A204.1 (cell line): Measurements from ENCODE around the gene EXOC3L1.

ENCODE experiments used
- FAIRE-seq: peaks from 2 replicates; lab custom pipeline; 2012; peaks lifted over from hg19 to GRCh38; lab: Jason Lieb, UNC

EXOC3L1 gene

DNA sequence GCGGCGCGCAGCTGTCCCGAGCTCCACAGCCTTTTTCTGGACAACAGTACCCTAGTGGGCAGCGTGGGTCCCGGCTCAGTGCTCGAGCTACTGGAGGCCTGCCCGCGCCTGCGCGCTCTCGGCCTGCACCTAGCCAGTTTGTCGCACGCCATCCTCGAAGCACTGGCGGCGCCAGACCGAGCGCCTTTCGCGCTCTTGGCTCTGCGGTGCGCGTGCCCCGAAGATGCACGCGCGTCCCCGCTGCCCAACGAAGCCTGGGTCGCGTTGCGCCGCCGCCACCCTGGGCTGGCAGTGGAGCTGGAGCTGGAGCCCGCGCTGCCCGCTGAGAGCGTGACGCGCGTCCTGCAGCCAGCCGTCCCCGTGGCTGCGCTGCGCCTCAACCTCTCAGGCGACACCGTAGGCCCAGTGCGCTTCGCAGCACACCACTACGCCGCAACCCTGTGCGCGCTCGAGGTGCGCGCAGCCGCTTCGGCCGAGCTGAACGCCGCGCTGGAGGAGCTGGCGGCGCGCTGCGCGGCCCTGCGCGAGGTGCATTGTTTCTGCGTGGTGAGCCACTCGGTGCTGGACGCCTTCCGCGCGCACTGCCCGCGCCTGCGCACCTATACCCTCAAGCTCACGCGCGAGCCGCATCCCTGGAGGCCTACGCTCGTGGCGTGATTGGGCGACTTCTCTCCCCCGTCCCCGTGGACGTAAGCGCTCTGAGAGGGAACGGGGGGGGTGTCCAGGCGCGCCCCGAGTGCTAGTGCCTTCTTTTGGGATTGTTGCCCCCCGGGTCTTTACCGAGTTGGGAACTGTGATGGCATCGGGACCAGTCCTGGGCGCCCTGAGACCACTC lies 26.6 kb downstream of the EXOC3L1 start:
- no peak for FAIRE-seq

DNA sequence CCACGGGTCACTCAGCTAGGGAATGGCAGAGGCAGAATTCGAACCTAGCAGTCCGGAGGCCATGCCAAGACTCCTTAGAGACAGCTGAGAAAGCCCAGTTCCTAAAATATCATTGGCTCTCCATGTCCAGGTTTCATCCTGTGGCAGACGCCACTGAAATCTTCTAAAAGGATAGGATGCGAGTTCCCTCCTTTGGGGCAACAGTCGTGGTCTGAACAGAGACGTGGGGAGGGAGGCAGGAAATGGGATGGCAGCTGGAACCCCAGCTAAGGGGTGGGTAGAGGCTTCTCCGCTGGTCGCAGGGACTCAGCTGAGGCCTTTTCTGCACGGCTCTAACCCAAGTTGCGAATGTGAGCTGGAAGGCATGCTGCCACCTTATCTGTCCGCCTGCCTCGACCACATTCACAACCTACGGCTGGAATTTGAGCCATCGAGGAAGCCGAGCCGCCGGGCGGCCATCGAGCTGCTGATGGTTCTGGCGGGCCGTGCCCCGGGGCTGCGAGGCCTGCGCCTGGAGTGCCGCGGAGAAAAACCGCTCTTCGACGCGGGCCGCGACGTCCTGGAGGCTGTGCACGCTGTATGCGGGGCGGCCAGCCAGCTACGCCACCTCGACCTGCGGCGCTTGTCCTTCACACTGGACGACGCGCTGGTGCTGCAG lies 27.3 kb downstream of the EXOC3L1 start:
- no peak for FAIRE-seq

DNA sequence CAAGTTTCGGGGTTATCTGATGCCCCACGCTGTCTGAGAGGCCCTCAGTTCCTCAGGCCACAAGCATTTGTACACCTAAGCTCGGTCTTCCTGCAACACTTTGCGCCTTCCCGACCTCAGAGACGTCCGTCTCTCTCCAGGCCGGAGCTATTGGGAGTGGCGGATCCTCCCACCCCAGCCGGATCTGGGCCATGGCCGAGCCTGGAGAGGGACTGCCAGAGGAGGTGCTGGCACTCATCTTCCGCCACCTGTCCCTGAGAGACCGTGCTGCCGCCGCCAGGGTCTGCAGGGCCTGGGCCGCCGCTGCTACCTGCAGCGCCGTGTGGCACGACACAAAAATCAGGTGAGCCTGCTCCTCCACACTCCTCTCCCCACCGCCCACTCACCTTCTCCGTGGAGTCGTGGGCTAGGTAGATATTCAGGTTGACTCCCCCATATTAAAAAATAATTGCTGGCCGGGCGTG lies 28.3 kb downstream of the EXOC3L1 start:
- FAIRE-seq = no peak

DNA sequence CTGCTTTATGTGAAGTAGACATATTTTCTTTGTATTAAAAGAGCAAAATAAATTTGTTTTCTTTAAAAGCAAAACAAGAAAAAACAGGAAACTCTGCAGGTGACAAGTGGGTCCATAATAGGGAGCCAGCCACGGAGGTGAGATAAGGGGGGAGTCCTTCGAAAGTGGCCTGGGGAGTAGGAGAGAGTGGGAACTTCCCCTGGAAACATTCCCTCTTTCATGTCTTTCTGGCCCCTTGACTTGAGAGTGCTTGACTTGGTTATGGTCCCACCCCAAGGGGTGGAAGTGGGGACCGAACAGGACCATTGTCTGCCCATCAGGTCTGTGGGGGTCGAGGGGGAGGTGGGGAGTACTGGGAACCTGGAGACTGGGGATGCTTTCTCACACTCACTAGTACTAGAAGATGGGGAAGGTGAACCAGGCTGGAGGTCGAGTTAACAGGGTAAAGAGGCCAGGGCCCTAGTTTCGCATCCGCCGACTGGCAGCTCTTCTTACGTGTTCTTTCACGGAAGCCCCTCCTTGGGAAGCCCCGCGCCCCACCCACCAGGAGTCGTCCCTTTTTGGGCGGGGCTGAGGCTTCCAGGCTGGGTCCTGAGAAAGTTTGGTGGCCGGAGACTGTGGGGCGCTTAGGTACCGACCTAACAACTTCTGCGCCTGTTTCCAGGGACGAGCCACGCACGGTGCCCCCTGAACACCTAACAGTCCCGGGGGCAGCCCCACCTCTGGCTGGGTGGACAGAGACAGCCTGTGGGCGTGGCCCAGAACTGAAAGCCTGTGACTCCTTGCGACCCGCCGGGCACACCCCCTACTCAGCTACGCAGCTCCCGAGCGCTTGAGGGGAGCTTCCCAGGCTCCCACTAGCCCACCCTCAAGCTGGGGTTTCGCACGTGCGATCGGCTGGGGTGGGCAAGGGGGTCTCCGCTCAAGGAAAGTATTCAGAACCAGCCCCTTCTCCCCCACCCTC lies 31.0 kb downstream of the EXOC3L1 start:
- no peak for FAIRE-seq

DNA sequence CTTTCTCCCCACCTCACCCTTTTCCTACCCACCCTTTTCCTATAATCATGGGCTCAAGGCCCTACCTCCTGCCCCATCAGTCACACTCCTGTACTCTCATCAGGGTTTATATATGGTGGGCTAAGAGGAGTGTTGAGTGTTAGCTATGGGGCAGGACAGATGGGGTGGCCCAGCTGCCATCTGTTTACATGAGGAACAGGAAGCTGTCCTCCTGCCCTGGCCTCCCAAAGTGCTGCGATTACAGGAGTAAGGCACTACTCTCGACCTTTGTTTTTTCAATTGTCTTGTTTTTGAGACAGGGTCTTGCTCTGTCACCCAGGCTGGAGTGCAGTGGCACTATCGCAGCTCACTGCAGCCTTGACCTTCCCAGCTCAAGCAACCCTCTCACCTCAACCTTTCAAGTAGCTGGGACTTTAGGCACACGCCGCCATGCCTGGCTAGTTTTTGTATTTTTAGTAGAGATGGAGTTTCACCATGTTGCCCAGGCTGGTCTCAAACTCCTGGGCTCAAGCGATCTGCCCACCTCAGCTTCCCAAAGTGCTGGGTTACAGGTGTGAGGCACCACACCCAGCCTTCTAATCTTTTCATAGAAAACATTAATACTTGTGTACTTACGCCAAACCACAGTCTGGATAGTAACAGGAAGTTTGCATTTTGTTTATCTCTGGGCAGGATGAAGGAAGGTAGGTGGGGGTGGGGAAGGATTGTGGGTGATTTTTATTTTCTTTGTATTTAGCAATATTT lies 31.9 kb downstream of the EXOC3L1 start:
- no peak for FAIRE-seq

DNA sequence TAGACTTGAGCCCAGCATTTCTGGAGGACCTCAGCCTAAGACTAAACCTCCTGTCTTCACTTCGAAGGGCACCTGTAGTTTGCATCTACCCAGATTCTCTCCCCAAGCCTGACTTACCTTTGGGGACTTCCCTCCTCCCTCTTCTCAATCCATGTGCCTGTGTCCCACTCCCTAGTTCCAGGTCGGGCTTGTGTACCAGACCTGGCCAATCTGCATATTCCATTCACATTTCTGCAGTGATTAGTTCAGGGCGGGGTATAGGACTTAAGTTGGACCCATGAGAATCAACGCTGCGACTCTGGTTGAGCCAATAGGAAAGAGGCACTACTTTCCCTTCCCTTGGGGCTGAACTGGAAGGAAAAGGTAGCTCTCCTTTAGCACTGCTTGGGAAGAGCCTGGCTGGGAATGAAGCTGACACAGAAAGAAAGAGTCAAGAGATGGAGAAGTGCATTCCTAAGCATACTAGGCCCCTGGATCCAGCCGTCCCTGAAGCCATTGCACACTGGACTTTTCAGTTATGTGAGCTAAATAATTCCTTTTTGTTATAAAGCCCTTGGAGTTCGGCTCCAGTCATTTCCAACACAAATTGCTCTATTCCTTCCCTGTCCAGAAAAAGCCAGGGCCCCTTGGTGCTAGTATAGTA lies 32.7 kb downstream of the EXOC3L1 start:
- no peak for FAIRE-seq

DNA sequence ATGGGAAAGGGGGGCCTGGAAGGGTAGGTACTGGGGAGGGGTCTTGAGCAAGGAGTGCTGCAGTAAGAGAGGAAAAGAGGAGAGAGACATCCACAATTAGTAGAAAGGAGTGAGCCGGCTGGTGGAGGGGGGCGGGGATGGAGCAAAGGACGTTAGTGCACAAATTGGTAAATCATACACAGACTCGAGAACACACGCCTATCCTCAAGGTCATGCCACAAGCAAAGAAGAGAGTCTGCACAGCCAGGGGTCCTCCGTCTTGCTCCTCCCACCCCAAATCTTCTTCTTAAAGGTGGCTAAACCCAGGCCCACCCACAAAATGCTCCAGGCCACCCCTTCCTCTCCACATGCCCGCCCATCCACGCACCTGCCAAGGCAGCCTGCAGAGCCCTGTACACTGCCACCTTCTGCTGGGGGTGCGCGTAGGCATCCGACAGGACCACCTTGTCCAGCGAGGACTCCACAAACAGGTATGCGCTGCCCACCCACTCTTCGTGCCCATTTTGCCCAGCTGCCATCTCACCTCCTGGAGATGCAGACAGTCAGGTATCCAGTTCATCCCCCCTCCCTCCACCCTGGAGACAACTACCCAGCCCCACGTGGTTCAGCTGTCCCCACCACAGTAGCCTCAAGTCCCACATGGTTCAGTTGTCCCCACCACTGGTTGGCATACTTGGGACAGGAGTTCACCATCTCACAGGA lies 33.6 kb downstream of the EXOC3L1 start:
- no peak for FAIRE-seq

DNA sequence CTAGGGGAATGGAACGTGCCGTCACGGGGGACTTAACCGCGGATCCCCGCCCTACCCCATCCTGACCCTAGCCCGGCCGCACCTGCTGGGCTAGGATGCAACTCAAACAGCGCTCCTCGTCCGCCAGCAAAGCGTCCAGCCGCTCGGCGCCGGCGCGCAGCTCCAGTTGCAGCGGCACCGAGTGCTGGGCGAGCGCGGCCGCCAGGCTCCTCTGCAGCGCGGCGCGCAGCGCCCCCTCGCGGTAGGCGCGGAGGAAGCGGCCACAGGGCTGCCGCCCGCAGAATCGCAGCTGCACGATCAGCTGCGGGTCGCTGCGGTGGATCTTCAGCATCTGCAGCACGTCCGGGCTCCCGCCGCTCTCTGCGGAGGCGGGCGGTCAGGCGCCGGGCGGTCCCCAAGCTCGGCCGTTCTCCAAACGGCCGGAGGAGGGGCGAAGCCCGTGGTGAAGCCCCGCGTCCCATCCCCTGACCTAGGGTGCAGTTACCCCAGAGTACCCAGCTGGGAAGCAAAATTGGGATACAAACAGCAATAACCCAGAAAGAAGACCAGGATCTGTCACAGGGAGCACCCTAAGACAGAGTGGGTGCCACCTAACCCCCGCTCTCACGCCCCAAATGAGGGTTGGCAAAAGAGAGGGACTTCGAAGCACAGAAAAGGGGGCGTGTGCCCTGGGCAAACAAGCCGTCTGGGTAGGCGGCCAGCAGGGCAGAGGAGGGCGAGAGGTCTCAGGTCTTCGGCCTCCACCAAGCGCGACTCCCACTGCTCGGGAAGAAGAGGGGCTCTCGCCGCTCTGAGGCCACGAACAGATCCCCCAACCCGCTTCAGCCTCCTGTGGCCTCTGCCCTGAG lies 34.4 kb downstream of the EXOC3L1 start:
- FAIRE-seq = no peak

DNA sequence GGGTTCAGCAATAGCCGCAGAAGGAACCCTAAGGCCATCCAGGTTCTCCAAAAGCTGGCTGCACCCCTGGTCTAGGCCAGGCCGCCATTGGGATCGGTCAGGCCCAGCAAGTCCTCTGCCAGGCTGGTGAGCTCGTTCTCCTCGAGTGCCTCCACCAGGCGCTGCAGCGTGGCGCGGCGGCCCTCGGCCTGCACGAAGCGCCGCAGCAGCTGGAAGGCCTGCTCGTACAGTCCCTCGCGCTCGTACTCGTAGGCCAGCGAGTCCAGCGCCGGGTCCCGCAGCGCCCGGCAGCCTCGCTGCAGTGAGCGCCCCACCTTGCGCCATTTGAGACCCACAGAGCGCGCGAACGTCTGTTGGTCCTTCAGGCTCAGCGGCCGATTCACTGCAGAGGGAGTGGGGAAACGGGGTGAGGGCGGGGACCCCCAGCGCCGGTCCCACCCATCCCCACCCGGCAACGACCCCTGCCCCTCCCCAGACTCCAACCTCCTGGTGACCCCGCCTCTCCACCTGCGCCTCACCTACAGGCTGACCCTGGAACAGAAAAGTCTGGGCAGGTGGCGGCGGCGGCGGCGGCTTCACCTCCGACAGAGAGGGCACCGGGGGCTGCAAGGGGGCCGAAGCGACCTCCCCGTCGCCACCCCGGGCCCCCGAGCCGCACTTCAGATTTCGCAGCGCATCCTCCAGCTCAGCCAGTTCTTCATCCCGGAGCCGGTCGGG lies 35.2 kb downstream of the EXOC3L1 start:
- no peak for FAIRE-seq

DNA sequence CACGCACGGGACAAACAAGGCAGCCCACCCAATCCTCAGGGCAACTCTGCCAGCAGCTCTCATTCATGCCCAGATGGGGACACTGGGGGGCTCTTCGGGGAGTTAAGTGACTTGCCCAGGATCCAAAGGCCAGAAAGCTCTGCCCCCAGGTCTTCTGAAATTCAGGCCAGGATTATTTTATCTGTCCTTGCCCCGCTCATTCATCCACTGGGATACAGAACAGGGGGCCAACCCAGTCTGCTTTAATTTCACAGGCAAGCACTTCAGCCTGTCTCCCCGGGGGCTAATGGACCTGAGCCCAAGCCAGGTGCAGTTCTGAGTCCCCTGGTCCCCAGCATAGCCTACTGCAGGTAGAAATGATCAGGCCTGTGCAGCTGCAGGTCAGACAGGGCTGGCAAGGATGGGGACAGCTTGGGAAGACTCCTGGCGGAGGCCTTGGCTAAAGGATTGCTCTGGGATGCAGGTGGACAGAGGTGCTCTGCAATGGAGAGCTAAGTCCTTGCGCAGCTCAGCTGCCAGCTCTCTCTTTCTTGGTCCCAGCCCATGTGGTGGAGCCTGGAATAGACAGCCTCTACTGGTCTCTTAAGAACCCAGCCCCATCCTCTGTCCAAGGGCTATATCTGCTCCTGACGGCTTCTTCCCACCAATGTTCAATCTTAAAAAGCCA lies 38.4 kb downstream of the EXOC3L1 start:
- no peak for FAIRE-seq

DNA sequence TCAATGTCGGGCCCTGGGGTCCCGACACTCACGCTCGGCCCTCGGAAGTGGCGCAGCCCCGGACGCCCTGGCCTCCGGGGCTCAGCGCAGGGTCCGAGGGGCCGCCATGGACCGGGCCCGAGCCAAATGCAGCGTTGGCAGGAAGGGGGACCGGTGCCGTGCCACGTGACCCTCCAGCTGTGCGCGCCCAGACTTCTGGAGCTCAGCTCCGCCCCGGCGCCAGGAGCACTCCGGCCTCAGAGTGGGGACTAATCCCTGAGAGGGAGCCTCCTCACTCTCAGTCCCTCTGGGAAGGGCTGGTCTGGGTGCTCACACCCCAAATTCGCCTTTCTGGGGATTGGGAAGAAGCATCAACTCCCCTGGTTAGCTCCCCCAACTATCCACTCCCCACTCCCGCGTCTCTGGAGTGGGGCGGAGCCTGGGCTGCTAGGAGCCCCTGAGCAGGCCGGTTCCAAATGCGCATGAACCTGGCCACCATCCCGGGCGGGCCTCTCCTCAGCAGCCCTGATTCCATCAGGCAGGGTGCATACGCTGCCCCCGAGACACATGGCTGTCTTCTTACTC lies 39.0 kb downstream of the EXOC3L1 start, which contains the start of gene B3GNT9:
B3GNT9 (minus strand) TSS at position 166 of the 564 bp plus-strand sequence. CDS start 513 bp downstream, outside the sequence.
- FAIRE-seq = no peak

DNA sequence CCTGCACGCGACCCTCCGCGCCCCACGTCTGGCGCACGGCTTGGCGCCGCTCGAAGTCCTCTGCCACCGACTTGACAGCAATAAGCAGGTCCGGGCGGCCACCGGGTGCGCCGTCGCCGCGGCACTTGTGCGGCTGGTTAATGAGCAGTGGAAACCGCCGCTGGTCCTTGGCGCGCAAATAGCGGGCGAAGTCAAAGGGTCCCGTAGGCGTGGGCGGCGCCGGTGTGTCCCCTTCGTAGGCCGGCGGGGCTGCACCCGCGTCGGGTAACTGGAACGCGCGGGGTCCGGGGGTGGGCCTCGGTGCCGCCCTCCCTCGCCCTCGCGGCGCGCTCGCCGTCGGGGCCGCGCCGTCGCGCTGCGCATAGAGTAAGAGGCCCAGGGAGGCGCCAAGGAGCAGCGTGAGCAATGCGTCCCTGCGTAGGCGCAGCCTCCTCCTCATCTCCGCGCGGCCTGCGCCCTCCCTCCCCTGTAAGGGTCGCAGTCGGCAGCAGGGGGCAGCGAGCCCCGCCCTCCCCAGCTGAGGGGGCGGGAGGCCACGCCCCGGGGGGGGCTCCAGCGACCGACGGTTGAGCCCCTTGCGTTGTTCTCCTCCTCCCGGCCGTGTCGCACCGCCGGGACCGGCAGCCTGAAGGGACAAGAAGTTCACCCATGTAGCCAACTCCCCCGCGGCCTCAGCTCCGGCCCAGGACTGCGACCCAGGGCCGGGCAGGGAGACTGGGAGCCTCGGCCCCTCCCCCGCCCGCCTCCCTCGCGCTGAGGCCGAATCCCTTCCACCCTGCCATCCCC lies 39.7 kb downstream of the EXOC3L1 start:
- no peak for FAIRE-seq

DNA sequence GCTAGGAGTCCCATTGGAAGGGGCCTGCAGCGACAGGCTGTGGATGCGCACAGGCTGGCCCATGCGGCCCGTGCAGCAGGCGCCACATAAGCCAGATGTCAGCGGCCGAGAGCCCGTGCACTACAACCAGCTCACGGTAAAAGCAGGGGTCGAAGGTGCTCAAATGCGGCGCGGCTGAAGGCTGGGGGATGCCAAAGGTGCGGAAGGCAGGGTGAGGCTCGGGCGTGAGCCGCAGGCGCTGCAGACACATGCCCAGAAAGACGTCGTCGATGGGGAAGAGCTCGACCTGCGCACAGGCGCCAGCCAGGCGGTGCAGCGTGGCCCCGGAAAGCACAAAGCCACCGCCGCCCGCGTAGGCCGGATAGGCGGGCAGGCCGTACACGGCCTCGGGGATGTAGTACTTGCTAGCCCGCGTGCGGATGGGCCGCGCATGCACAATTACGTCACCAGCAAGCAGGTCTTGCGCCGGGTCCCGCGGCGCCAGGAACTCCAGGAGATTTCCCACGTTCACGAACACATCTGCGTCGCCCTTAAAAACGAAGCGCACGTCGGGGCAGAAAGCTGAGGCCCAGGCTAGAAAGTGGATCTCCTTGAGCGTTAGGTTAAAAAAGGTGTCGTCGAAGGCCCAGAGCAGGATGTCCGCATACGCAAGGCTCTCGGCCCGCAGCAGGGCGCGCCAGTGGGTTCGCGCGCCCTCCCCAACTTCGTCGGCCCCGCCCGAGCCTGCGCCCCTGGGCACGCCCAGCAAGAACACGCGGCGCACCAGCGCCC lies 40.5 kb downstream of the EXOC3L1 start:
- FAIRE-seq = no peak

DNA sequence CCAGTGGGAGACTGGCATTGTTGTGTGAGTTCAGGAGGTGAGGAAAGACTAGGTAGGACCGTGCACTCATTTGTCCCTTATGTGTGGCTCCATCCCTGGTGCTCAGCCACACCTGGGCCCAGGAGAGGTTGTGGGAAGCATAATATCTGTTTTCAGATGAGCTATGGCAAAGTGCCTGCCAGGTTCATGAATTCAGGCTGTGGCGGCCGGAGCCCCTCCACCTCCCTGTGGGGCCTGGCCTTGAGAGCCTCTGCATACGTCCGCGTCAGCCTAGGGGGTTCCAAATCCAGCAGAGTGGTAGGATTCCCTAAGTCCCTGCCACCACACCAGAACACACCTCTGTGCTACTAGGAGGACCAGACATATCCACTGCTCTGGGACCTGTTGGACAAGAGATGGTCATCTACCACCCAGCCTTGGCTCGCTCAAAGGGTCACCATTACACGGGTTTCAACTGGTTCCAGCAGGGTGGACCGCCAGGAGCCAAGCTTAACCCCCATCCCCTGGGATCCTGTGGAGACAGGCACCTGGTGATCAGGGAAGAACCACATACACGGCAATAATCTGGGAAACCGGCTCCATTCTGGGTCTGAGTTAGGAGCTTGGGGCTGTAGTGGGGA lies 41.2 kb downstream of the EXOC3L1 start:
- no peak for FAIRE-seq

DNA sequence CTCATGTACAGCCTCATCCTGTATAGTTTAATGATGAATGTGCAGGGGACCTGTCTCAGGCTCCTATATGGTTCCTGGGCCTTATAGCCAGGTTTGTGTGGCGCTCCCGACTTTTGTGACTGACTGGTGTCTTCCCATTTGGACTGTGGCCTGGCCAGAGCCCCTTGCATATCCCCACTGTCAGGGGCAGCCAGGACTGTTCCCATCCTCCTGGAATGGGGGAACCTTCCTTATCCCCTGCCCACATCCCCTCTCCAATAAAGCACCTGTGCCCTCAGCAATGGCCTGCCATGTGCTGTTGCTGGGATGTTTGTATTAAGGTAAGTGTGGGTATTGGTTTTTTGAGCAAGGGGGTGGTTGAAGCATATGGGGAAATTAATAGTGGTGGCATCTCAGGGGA lies 41.7 kb downstream of the EXOC3L1 start:
- FAIRE-seq = no peak
